Uterus (tissue), 4 donors: ENCODE results near the gene HDLBP. TPM values are rescaled to one million over a fixed set of nuclear protein-coding genes. Genes with fewer than 3 reads are reported as not detected.

Experiments used
- DNase-seq, 2 donors: peaks; one replicate each; pipeline ENCODE4 v3.0.0-alpha.2; 2019 to 2020
- H3K27ac ChIP-seq, 2 donors: fragments of 200-600 bp; sonication (generic); 1 replicate in 1 of 2; 2 replicates in 1 of 2; pipeline ENCODE4 v1.5.1; 2016 to 2018
- H3K27me3 ChIP-seq, 2 donors: fragments of 200-600 bp; sonication (generic); one replicate each; pipeline ENCODE4 v1.5.1; 2018 to 2019; ENCODE audit warnings: control low read depth in 1 of 2
- H3K36me3 ChIP-seq, 2 donors: fragments of 200-600 bp; sonication (generic); one replicate each; pipeline ENCODE4 v1.5.1; 2019; ENCODE audit warnings: control low read depth in 1 of 2
- H3K4me1 ChIP-seq, 2 donors: fragments of 200-600 bp; sonication (generic); one replicate each; pipeline ENCODE4 v1.5.1; 2018 to 2019; ENCODE audit warnings: control low read depth in 1 of 2
- H3K4me3 ChIP-seq, 2 donors: fragments of 200-600 bp; sonication (generic); 1 replicate in 1 of 2; 2 replicates in 1 of 2; pipeline ENCODE4 v1.5.1; 2018 to 2019; ENCODE audit warnings: mild to moderate bottlenecking in 1 of 2
- H3K9me3 ChIP-seq, 2 donors: fragments of 200-600 bp; sonication (generic); one replicate each; pipeline ENCODE4 v1.5.1; 2019; ENCODE audit warnings: control low read depth in 1 of 2
- POLR2A ChIP-seq, 2 donors: fragments of 450-650 bp; IDR thresholded peaks; one replicate each; pipeline ENCODE4 v1.6.1; 2016; ENCODE audit warnings: antibody characterized with exemption in 2 of 2, mild to moderate bottlenecking in 1 of 2, moderate library complexity in 1 of 2
- intact Hi-C: fragments of 100-400 bp; cut with DNase I; formaldehyde crosslinking; loops from one replicate; pipeline ENCODE4 v1.15.1; 2023; ENCODE audit warnings: low total_unique reads
- total RNA-seq, 4 donors: library from RNA; depleted of rRNA in 3 of 4; stranded (reverse); fragments of >200 nt in 3 of 4; gene quantifications; one replicate each; pipeline versions ENCODE4 v1.1.0 to v1.2.4, GENCODE V29; 2014 to 2023
- TF ChIP-seq, protein P1 (sequence below), 4 experiments: fragments of 200-600 bp in 2 of 4; fragments of 450-650 bp in 2 of 4; sonication (generic) in 2 of 4; IDR thresholded peaks; one replicate each; pipeline ENCODE4 v1.5.1; 2016 to 2019; ENCODE audit warnings: antibody characterized with exemption in 4 of 4, mild to moderate bottlenecking in 2 of 4, moderate library complexity in 1 of 4
- donor health status: DM: yes; HTN: yes; CAD: no.

HDLBP gene
- total RNA-seq, 4 donors from 2014 or later: 226 to 1,465 (median 466) TPM

DNA sequence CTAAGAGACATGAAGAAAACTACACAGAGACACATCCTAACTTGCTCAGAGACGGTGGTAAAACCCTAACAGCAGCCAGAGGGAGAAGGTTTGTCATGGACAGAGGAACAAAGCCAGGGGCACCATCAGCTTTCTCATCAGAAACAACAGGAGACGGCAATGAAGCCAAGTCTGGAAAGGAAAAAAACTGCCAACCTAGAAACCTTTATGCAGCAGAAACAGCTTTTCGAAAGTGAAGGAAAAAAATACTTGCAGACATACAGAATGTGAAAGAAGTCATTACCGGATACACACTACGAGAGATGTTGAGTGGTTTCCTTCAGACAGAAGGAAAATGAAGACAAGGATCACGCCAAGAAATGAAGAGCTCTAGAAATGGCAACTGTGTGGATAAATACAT, 71.1 kb downstream of the HDLBP start:
- Histone ChIP-seq H3K9me3 (no peaks in the 10 kb centered on the region), H3K4me1 (peaks cover 0 to 5% of the 10 kb centered on the region in 2 donors), H3K4me3 (no peak overlapping the region), H3K27ac (peak overlapping the region in 1 of 2 donors; percentile 16), H3K36me3 (no peaks in the 10 kb centered on the region), H3K27me3 (no peaks in the 10 kb centered on the region)
- no peak for TF ChIP-seq POLR2A (IDR thresholded peaks at IDR 0.05)
- TF ChIP-seq, protein P1, sequence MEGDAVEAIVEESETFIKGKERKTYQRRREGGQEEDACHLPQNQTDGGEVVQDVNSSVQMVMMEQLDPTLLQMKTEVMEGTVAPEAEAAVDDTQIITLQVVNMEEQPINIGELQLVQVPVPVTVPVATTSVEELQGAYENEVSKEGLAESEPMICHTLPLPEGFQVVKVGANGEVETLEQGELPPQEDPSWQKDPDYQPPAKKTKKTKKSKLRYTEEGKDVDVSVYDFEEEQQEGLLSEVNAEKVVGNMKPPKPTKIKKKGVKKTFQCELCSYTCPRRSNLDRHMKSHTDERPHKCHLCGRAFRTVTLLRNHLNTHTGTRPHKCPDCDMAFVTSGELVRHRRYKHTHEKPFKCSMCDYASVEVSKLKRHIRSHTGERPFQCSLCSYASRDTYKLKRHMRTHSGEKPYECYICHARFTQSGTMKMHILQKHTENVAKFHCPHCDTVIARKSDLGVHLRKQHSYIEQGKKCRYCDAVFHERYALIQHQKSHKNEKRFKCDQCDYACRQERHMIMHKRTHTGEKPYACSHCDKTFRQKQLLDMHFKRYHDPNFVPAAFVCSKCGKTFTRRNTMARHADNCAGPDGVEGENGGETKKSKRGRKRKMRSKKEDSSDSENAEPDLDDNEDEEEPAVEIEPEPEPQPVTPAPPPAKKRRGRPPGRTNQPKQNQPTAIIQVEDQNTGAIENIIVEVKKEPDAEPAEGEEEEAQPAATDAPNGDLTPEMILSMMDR (IDR thresholded peaks at IDR 0.05): no peak
- no peak for DNase-seq
- intact Hi-C loops: no loop called here

DNA sequence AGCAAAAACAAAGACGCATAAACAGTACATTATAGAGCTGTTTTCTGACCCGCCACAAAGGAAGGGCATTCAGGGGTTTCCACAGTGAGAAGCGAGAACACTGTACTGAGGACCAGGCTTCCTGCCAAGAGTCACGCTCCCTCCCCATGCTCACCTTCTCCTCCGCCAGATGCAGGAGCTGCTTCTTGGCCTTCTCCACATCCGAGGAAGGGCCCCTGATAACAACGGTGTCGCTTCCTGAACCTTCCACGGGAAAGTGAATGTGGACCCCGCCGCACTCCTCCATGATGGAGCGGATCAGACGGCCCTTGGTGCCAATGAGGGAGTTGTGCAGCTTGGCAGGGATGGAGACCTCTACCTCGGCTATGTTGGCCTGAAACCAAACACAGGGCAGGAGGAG, 73.2 kb downstream of the HDLBP start:
- intact Hi-C loops: no loop called here

DNA sequence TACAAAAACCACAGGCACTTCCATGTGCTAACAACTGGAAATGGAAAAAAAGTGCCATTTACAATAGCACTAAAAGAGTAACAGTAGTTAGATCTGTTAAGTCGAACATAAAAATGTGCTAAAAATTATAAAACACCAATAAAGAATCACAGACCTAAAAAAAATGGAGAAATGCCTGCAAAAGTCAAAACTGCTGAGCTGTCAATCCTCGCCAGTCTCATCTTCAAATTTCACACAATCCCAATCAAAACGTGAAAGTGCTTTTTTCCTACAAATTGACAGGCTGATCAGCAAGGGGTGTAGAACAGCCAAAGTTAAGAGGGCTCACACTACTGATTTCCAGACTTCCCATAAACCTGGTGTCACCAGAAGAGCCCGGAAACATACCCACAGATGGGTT, 73.8 kb downstream of the HDLBP start:
- no peaks in the 10 kb centered on the region for H3K4me1 ChIP-seq
- no peak for DNase-seq
- H3K27me3 ChIP-seq: no peaks in the 10 kb centered on the region
- intact Hi-C loops: no loop called here
- no peaks in the 10 kb centered on the region for H3K9me3 ChIP-seq
- H3K27ac ChIP-seq: no peak overlapping the region
- no peak overlapping the region for H3K4me3 ChIP-seq
- no peak for TF ChIP-seq POLR2A (IDR thresholded peaks at IDR 0.05)
- TF ChIP-seq, protein P1 (IDR thresholded peaks at IDR 0.05): no peak
- no peaks in the 10 kb centered on the region for H3K36me3 ChIP-seq

More for the DNA sequence above, 73.2 kb downstream of the HDLBP start:
- Histone ChIP-seq H3K9me3 (no peaks in the 10 kb centered on the region), H3K4me1 (no peaks in the 10 kb centered on the region), H3K27me3 (no peaks in the 10 kb centered on the region), H3K36me3 (no peaks in the 10 kb centered on the region), H3K27ac (no peak overlapping the region), H3K4me3 (no peak overlapping the region)
- no peak for TF ChIP-seq POLR2A (IDR thresholded peaks at IDR 0.05)
- TF ChIP-seq, protein P1 (IDR thresholded peaks at IDR 0.05): no peak
- no peak for DNase-seq

DNA sequence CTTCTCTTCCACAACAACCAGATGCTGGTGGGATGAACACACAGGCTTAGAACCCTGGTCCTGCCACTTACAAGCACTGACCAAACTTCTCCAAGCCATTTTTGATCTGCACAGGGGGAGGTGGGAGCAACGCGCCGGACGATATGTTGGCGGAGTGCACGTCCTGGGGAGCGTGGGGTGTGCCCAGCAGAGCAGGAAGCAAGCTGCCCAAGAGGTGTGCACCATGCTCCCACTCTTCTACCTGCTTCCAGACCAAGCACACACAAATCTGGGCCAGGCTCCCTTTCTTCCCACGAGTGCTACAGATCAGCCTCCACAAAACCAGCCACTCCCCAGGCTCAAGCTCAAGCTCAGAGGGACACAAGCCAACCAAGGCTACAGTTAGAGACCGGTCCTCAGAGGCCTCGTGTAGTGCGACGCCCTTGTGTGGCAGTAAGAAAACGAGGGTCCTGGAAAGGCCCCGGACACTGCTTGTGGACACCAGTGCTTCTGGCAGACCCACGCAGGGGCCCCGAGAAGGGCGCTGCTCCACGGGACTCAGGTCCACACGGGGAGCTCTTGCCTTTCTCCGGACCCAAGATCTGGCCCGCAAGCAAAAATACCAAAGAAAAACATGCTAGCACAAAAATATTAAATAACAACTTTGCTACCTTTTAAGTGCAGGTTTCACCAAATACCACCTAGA, 75.0 kb downstream of the HDLBP start:
- DNase-seq: no peak
- no peaks in the 10 kb centered on the region for H3K27me3 ChIP-seq
- no peaks in the 10 kb centered on the region for H3K9me3 ChIP-seq
- no peak overlapping the region for H3K27ac ChIP-seq
- H3K4me1 ChIP-seq: no peaks in the 10 kb centered on the region
- no peaks in the 10 kb centered on the region for H3K36me3 ChIP-seq
- intact Hi-C loops: no loop called here
- no peak overlapping the region for H3K4me3 ChIP-seq
- TF ChIP-seq, protein P1 (IDR thresholded peaks at IDR 0.05): no peak
- TF ChIP-seq POLR2A (IDR thresholded peaks at IDR 0.05): no peak

DNA sequence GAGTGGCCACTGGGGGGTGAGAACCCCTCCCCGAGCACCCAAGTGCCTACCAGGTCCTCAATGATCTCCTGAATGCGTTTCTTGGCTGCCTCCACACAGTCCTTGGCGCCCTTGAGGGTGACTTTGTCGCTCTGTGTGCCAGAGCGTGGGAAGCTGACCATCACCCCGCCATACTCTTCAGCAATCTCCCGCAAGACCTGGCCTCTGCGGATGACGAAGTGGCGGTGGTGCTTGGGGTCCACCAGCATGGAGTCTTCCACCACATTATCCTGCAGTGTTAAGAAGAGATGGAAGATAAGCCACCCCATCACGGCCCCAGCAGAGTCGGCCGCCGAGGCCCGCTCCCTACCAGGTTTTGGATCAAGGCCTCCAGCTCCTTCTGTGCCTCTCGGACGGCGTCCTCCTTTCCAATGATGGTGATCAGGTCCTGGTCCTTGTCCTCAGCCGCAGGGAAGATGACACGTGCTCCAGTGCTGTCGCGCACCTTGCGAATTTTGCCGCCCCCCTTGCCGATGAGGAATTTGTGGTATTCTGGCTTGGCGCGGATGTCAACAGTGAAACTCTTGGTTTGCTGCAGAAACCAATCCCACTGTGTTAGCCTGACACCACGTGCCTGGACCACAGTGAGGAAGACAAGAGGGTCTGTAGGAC, 75.8 kb downstream of the HDLBP start:
- H3K27me3 ChIP-seq: no peaks in the 10 kb centered on the region
- no peaks in the 10 kb centered on the region for H3K4me1 ChIP-seq
- H3K4me3 ChIP-seq: no peak overlapping the region
- intact Hi-C loops: no loop called here
- no peak for TF ChIP-seq POLR2A (IDR thresholded peaks at IDR 0.05)
- TF ChIP-seq, protein P1 (IDR thresholded peaks at IDR 0.05): no peak
- H3K27ac ChIP-seq: no peak overlapping the region
- no peaks in the 10 kb centered on the region for H3K9me3 ChIP-seq
- DNase-seq: no peak
- H3K36me3 ChIP-seq: no peaks in the 10 kb centered on the region
